ENCODE data around the gene MBD2.

DNA sequence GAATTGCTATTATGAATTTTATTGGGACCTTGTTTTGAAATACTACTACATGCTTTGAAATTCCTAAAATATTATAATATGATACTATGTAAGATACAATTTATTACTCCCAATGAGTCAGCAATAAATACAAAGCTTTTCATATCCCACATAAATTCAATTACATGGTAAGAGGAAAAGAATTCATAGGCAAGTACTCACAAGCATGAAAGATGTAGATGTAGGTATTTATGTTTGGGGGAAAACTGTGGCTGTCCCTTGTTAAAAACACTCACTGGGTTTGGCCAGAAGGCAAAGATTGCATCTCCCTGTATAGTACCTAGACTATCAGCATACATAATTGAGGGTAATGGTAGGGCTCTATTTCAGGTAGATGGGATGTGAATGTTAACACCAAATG, 90.4 kb downstream of the MBD2 start:
- TF ChIP-seq, protein P1, sequence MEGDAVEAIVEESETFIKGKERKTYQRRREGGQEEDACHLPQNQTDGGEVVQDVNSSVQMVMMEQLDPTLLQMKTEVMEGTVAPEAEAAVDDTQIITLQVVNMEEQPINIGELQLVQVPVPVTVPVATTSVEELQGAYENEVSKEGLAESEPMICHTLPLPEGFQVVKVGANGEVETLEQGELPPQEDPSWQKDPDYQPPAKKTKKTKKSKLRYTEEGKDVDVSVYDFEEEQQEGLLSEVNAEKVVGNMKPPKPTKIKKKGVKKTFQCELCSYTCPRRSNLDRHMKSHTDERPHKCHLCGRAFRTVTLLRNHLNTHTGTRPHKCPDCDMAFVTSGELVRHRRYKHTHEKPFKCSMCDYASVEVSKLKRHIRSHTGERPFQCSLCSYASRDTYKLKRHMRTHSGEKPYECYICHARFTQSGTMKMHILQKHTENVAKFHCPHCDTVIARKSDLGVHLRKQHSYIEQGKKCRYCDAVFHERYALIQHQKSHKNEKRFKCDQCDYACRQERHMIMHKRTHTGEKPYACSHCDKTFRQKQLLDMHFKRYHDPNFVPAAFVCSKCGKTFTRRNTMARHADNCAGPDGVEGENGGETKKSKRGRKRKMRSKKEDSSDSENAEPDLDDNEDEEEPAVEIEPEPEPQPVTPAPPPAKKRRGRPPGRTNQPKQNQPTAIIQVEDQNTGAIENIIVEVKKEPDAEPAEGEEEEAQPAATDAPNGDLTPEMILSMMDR (IDR thresholded peaks at IDR 0.05; ENCODE audit: low read depth, low read length), result no peak
- TF ChIP-seq MAX (IDR thresholded peaks at IDR 0.05; ENCODE audit: low read depth, low read length), result no peak
- no peak for TF ChIP-seq POLR2A (IDR thresholded peaks at IDR 0.05; ENCODE audit: extremely low read depth, insufficient read length)
- no peak for TF ChIP-seq MYC (IDR thresholded peaks at IDR 0.05; ENCODE audit: low read depth, low read length)

All from NB4 (cell line).